Activated CD8-positive, alpha-beta T cell treated with anti-CD3 and anti-CD28 coated beads for 36 hours (primary cell): ENCODE data around the gene SORCS3. TPM values are rescaled to one million over a fixed set of nuclear protein-coding genes. Genes with fewer than 3 reads are reported as not detected.

ENCODE experiments used
- ATAC-seq: fragments of 200-7000 bp; cut with Tn5 transposase; one replicate; pipeline ENCODE4 v1.10.0; 2021; ENCODE audit warnings: mild to moderate bottlenecking, moderate library complexity
- CTCF ChIA-PET: fragments of 350-600 bp; sonication (Branson Sonifier 250); formaldehyde crosslinking; loops from one replicate; lab custom pipeline; 2021; ENCODE audit warnings: antibody characterized with exemption; lab: Charles Lee
- POLR2A ChIA-PET: fragments of 350-600 bp; sonication (Branson Sonifier 250); formaldehyde crosslinking; loops from one replicate; lab custom pipeline; 2021; ENCODE audit warnings: antibody characterized with exemption; lab: Charles Lee
- DNase-seq: peaks from one replicate; pipeline ENCODE4 v3.0.0-alpha.2; 2020
- H3K27ac Mint-ChIP-seq: one replicate; pipeline ENCODE4 v1.8.0; 2021; ENCODE audit warnings: mild to moderate bottlenecking, mixed read lengths
- H3K27me3 Mint-ChIP-seq: one replicate; pipeline ENCODE4 v1.8.0; 2021; ENCODE audit warnings: mixed read lengths
- H3K36me3 Mint-ChIP-seq: one replicate; pipeline ENCODE4 v1.8.0; 2021; ENCODE audit warnings: low read depth, mixed read lengths
- H3K4me1 Mint-ChIP-seq: one replicate; pipeline ENCODE4 v1.8.0; 2021; ENCODE audit warnings: low read depth, mixed read lengths
- H3K4me3 Mint-ChIP-seq: one replicate; pipeline ENCODE4 v1.8.0; 2021; ENCODE audit warnings: mild to moderate bottlenecking, moderate library complexity, mixed read lengths
- H3K9me3 Mint-ChIP-seq: one replicate; pipeline ENCODE4 v1.8.0; 2021; ENCODE audit warnings: mixed read lengths
- CTCF ChIP-seq: fragments of 200-600 bp; IDR thresholded peaks from one replicate; pipeline ENCODE4 v1.8.0; 2022; ENCODE audit warnings: antibody characterized with exemption, mild to moderate bottlenecking
- intact Hi-C: fragments of 100-400 bp; cut with micrococcal nuclease; formaldehyde crosslinking; loops from one replicate; pipeline ENCODE4 v1.10.0; 2022
- total RNA-seq, 2 experiments: library from RNA; stranded (reverse); gene quantifications; one replicate each; pipeline ENCODE4 v1.2.3, GENCODE V29; 2021

The SORCS3 gene
- total RNA-seq, 2 experiments from 2014 or later: not detected

DNA sequence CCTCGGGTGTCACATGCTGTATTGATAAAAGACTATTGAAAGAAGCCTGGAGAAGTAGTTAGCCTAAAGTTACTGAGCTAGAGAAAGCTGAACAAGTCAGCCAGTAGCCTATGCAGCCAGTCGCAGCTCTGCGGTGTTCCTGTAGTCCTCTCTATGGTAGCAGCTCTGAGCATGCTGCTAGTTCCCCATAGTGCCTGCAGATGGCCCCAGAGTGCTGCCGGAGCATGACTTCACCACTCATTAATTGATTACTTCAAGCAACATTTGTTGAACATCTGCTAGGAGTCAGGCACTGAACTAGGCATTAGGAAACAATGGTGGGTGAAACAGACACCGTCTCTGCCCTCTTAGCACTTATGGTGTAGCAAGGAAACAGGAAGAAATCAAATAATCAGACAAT, 422.7 kb downstream of the SORCS3 start:
- ATAC-seq: peak; percentile 64

DNA sequence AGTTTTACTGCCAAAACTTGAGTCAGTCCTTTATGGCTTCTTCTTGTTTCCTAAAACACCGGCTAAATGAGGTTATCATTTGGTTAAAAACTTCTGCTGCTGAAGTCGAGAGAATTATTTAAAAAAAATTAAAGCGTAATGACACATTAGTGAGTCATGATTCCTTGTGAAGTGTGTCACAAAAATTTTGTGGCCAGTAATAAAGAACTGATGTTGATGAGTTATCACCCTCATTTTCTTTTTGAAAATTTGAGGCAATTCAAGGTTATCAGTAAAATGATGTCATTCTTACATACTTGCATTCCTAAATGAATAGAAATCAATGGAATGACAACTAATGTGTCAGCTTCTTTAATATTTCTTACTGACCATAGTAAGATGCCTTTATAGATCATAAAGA, 427.4 kb downstream of the SORCS3 start:
- Mint-ChIP-seq H3K36me3 (no peaks in the 10 kb centered on the region), H3K4me1 (no peaks in the 10 kb centered on the region), H3K4me3 (no peak overlapping the region), H3K9me3 (no peaks in the 10 kb centered on the region), H3K27me3 (no peaks in the 10 kb centered on the region), H3K27ac (no peak overlapping the region)
- intact Hi-C loops: no loop called here
- DNase-seq (no peak), ATAC-seq (no peak)
- ChIA-PET POLR2A (no interaction called here), CTCF (no interaction called here)
- no peak for TF ChIP-seq CTCF

More for the DNA sequence above, 422.7 kb downstream of the SORCS3 start:
- CTCF ChIA-PET: interaction anchor here (0.6 to 1.5 kb wide), 3 partner anchors 9 to 17 kb away, joined by 3 to 5 read pairs (median 3); no protein-coding TSS in a partner anchor
- no peak overlapping the region for H3K27ac Mint-ChIP-seq
- no peak overlapping the region for H3K4me3 Mint-ChIP-seq
- peak; percentile 42 for TF ChIP-seq CTCF
- no peaks in the 10 kb centered on the region for H3K4me1 Mint-ChIP-seq
- POLR2A ChIA-PET: no interaction called here
- H3K9me3 Mint-ChIP-seq: no peaks in the 10 kb centered on the region
- peak; percentile 53 for DNase-seq
- intact Hi-C loops: no loop called here
- H3K36me3 Mint-ChIP-seq: no peaks in the 10 kb centered on the region
- no peaks in the 10 kb centered on the region for H3K27me3 Mint-ChIP-seq

- H3K27ac Mint-ChIP-seq: no peak overlapping the region
- no peaks in the 10 kb centered on the region for H3K4me1 Mint-ChIP-seq
- ATAC-seq: no peak
- peaks cover 2% of the 10 kb centered on the region for H3K27me3 Mint-ChIP-seq
- H3K9me3 Mint-ChIP-seq: no peaks in the 10 kb centered on the region
- intact Hi-C loops: no loop called here
- no peak overlapping the region for H3K4me3 Mint-ChIP-seq
- ChIA-PET CTCF (no interaction called here), POLR2A (no interaction called here)
- TF ChIP-seq CTCF: no peak
- DNase-seq: no peak
- H3K36me3 Mint-ChIP-seq: no peaks in the 10 kb centered on the region
Measured at GRCh38 chr10:105070249-105070648, 429.2 kb downstream of the SORCS3 start.

GRCh38 chr10:105070952-105071351, 429.9 kb downstream of the SORCS3 start:
- no peak for TF ChIP-seq CTCF
- CTCF ChIA-PET: no interaction called here
- ATAC-seq (no peak), DNase-seq (no peak)
- peaks cover 2% of the 10 kb centered on the region for H3K27me3 Mint-ChIP-seq
- H3K27ac Mint-ChIP-seq: no peak overlapping the region
- H3K4me1 Mint-ChIP-seq: no peaks in the 10 kb centered on the region
- no peak overlapping the region for H3K4me3 Mint-ChIP-seq
- no peaks in the 10 kb centered on the region for H3K36me3 Mint-ChIP-seq
- POLR2A ChIA-PET: no interaction called here
- intact Hi-C loops: no loop called here
- no peaks in the 10 kb centered on the region for H3K9me3 Mint-ChIP-seq

DNA sequence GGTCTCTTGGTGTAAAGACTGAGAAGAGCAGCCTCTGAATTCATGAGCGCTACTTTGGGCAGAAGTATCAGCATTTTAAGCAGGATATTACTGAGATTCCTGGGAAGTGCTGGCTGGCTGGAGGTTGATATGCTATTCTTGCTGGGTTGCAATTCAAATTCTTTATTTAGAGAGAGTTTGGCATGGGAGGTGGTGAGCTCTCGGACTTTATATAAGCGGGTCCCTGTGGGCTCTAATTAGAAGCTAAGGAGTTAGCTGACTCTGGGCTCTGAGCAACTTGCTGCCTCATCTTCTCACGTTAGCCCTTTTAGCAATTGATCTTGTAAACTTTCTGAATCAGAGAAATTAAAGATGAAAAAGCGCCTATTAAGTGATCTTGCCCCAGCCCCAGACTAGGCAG, 430.9 kb downstream of the SORCS3 start:
- intact Hi-C loops: no loop called here
- no peak for TF ChIP-seq CTCF
- Mint-ChIP-seq H3K9me3 (no peaks in the 10 kb centered on the region), H3K4me1 (no peaks in the 10 kb centered on the region), H3K4me3 (no peak overlapping the region), H3K27ac (no peak overlapping the region), H3K36me3 (no peaks in the 10 kb centered on the region), H3K27me3 (peaks cover 4% of the 10 kb centered on the region)
- ChIA-PET CTCF (no interaction called here), POLR2A (no interaction called here)
- ATAC-seq (no peak), DNase-seq (no peak)
